Lung microvascular endothelial cell (primary cell): ENCODE data around the gene MICA. TPM values are rescaled to one million over a fixed set of nuclear protein-coding genes. Genes with fewer than 3 reads are reported as not detected.

Experiments
- DNase-seq, 2 donors: peaks; one replicate each; pipeline versions ENCODE4 v3.0.0 to v3.0.0-alpha.2; 2010; ENCODE audit warnings: low read depth in 2 of 2
- total RNA-seq: library from RNA; depleted of rRNA; stranded (reverse); fragments of >200 nt; gene quantifications from 2 replicates; pipeline ENCODE4 v1.2.1, GENCODE V29; 2014

MICA gene
- total RNA-seq, 1 donor from 2014 or later = 15.3 TPM

DNA sequence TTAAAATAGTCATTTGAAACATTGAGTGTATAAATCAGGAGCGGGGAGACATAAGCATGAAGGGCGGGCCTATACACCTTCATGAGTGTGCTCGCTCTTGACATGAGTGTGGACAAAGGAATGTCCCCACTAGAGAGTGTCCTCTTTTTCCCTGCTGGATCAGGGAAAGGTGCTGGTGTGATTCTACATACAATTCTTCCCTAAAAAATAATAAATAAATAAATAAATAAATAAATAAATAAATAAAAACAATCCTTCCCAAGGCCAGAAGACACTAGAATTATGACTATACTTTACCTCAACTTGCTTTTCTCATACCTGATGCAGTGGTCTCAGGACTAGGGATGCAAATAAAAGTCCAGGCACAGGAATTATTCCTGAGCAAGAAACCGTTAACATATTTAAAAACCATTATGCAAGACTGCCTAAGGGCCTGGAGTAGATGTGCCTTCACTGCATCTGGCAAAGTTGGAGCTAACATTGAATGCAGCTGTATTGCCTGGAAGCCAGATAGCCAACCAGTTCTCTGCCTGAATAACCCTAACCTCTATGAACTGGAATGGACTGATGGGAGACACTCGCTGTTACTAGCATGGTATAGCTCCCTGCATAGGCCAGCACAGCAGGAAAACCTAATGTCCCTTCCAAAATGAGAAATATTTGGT, 57.1 kb downstream of the MICA start:
- DNase-seq = no peak

DNA sequence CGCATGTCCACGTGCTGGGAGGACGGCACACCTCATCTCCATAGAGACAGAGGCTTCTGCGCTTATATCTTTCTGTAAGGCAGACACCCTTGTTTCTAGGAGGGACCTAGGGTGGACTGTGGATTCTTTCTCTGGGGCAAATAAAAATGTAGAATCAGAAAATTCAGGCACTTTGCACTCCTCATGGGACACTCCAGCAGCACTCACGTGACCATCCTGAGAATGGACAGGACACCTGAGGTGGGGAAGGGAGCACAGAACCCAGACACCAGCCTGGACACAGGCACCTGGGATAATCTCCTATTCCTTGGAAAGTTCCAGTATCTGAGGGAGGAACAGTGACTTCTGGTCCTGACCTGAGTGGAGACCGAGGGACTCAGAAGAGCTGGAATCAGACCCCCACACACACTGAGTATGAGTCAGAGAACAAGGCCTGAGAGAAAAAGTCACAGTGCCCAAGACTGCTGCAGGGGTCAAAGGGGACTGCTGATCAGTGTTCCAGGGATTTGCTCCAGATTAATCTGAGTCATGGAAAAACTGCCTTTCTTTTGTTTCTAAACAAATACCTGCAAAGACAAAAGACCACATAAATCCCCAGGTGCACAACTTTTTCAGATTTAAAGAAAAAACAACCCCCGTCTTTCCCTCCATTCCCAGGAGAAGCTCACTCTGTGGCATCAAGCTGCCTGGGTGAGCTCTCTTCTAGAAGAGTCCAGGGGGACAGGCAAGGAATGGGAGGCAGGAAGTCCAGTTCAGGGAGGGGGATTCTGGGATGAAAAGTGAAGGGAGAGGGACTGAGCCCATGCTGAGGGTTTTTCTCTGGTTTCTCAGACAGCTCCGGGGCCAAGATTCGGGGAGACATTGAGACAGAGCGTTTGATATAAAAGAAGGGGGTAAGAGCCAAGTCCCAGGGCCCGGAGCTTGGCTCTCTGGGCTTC, 58.9 kb downstream of the MICA start:
- DNase-seq = no peak

DNA sequence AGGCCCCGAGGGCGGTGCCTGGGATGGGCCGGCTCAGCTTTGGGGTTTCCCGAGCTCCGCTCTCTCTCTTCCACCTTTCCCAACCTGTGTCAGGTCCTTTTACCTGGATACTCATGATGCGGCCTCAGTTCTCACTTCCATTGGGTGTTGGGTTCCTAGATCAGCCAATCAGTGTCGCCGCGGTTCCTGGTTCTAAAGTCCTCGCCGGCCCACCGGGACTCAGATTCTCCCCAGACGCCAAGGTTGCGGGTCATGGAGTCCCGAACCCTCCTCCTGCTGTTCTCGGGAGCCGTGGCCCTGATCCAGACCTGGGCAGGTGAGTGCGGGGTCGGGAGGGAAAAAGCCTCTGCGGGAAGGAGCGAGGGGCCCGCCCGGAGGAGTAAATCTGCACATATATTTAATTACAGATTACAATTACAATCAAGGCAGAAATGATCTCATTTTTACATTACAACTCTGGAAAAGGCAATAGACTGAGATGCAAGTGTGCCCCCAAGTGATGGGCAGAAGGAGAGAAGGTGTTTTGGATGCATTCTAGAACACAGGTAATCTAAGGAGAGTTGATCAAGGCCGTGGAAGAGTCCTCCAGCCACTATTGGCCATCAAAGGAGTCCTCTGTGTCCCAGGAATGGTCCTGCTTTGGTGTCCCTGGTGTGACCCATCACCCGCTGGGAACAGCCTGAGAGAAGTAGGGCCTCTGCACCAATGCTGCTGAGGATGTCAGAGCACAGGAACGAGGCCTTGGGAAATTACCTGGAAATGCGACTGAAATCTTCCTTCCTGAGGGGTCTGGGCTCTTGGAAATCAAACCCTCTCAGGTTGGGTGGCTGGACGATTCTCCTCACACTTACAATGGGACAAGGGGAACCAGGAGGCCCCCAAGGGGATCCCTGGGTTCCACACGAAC, 59.8 kb downstream of the MICA start:
- DNase-seq = peak; percentile 76 to 77

DNA sequence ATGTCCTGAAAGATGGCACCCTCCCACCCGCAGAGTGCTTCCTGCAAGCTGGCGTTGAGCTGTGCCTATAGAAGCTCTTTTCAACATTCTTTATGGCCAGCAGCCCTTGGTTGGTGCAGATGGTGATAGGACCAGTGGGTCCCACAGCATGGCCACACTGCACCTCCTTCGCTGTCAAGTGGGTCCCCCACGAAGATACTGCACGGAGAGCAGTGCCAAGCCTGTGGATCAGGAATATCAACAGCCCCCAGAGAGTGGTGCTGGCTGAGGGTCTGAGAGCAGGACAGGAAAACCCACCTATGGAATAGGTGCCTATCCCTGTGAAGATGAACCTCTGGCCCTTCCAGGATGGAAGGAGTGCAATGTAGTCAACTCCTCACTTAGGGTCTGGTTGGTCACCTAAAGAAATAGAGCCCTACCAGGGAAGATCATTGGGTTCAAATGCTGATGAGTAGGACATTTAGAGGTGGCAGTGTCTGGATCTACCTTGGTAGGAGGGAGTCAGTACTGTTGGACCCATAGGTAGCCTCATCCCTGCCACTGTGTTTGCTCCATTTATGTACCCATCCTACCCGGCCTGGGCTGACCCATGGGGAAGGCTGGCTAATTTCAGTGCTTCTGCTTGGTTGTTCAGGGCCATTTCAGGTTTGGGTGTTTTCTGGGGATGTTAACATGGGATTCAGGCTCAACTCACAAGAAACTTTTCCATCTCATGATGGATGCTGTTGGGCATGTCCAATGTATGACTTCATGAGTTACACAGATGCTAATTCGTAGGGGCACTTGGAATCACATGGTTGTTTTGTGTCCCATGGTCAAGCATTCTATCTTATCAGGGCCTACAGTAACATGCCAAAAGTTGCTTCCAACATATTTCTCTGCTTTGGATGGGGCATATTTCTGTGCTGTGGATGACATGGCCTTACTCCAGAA, 61.1 kb downstream of the MICA start:
- DNase-seq = no peak

Other genes starting within 250 kb of the MICA start
- gene CCHCR1, start 245.8 kb upstream of the MICA start, total RNA-seq = 7.7 and 8.7 TPM in 2 replicates
- 6.3 and 12.0 TPM in 2 replicates for gene TCF19, start 245.0 kb upstream of the MICA start, total RNA-seq
- not detected in 2 replicates for gene POU5F1, start 232.9 kb upstream of the MICA start, total RNA-seq
- gene HLA-C, start 131.5 kb upstream of the MICA start, total RNA-seq = 64.7 and 247 TPM in 2 replicates
- 153 and 307 TPM in 2 replicates for gene HLA-B, start 46.4 kb upstream of the MICA start, total RNA-seq
- gene MICB, start 94.5 kb downstream of the MICA start, total RNA-seq = 5.0 and 9.8 TPM in 2 replicates
- not detected in 2 replicates for gene MCCD1, start 125.4 kb downstream of the MICA start, total RNA-seq
- gene DDX39B, start 138.4 kb downstream of the MICA start, total RNA-seq = 180 and 306 TPM in 2 replicates
- gene ATP6V1G2, start 143.0 kb downstream of the MICA start, total RNA-seq = 0.20 and 0.22 TPM in 2 replicates
- gene NFKBIL1, start 144.0 kb downstream of the MICA start, total RNA-seq = 17.9 and 23.0 TPM in 2 replicates
- gene LTA, start 168.7 kb downstream of the MICA start, total RNA-seq = not detected in 2 replicates
- not detected in 2 replicates for gene TNF, start 172.0 kb downstream of the MICA start, total RNA-seq
- 6.7 and 9.2 TPM in 2 replicates for gene LTB, start 178.8 kb downstream of the MICA start, total RNA-seq
- gene LST1, start 182.7 kb downstream of the MICA start, total RNA-seq = not detected in 2 replicates
- gene NCR3, start 189.4 kb downstream of the MICA start, total RNA-seq = not detected in 2 replicates
- gene AIF1, start 211.6 kb downstream of the MICA start, total RNA-seq = not detected in 2 replicates
- gene PRRC2A, start 217.1 kb downstream of the MICA start, total RNA-seq = 19.4 and 27.2 TPM in 2 replicates
- gene BAG6, start 249.1 kb downstream of the MICA start, total RNA-seq = 88.3 and 111 TPM in 2 replicates